NCI-H446 (cell line): ENCODE measurements around the gene S1PR2.
"Not testable (repeated sequence)": the region's sequence is repeated elsewhere in the genome, so short reads cannot be mapped to it uniquely, and the experiment has no call there.

Source experiments
- DNase-seq, 2 experiments: peaks; one replicate each; lab custom pipeline; 2025; lab: John Stamatoyannopoulos, UW

Gene S1PR2

DNA sequence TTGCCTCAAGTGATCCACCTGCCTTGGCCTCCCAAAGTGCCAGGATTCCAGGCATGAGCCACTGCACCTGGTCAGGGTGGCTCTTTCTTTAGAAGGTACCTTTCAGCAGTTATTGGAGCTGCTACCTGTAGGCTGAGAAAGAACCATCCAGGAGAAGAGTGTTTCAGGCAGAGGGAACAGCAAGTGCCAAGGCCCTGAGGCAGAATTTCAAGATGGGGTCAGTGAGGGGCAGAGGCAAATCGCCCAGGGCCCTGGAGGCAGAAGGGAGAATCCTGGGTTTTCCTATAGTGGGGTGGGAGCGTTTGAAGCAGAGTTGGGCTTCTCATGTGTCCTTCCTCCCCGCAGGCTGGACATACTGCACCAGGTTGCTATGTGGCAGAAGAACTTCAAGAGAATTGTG is 23.1 kb upstream of the S1PR2 start:
- DNase-seq = no peak

DNA sequence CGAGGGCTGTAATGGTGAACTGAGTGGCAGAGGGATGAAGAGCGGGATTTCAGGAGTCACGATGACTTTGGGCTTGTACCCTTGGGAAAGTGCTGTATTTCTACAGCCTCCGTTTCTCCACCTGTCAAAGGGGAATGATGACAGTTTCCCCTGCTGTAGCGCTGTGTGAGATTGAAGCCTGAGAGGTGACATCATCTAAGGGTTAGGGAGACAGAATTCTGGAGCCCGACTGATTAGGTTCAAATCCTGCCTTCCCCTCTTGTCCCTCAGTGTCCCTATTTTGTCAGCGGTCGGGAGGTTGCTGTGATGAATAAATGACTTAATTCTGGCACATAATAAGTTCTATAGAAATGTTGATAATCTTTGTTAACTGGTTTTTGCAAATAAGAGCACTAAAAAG is 21.6 kb upstream of the S1PR2 start:
- DNase-seq = no peak

DNA sequence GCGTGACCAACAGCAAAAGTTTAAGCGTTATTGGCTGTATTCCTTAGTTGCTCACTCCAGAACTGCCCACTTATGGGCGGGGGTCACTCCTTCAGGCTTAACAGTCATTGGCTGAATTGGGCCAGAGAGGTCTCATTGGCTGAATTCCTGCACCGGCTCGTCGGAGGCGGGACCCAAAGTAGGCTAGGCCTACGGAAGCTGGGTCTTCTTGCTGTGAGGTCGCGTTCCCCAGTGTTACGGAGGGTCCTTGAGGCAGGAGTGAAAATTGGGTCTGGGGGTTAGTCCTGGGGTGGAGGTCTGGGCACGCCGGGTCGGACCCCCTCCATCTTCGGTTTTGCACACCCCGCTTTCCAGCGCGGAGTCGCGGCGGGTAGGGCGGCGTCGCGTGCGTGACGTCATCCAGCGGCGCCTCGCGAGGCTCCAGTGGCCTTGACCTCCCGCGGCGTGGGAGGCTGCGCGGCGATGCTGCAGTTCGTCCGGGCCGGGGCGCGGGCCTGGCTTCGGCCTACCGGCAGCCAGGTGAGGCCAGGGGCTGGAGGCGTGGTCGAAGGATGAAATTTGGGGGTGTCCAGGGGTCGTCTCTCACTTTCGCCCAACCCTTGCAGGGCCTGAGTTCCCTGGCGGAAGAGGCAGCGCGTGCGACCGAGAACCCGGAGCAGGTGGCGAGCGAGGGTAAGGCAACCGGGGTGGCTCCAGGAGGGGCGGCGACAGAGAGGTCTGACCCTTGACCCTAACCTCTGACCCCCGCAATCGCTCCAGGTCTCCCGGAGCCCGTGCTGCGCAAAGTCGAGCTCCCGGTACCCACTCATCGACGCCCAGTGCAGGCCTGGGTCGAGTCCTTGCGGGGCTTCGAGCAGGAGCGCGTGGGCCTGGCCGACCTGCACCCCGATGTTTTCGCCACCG is 20.9 kb upstream of the S1PR2 start, which contains the start of gene MRPL4:
MRPL4 (plus strand) TSS at position 423 of the 903 bp plus-strand sequence; CDS start at position 463, 40 bp downstream.
- peak; percentile 96 to 99 for DNase-seq

DNA sequence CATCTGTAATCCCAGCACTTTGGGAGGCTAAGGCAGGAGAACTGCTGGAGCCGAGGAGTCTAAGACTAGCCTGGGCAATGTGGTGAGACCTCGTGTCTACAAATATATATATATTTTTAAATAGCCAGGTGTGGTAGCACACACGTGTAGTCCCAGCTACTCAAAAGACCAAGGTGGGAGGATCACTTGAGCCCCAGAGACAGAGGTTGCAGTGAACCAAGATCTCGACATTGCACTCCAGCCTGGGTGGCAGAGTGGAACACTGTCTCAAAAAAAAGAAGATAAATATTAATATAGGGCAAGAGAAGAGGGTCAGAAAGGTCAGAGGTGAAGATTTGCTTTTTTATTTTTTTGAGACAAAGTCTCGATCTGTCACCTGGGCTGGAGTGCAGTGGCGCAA is 15.4 kb upstream of the S1PR2 start:
- no peak for DNase-seq

GRCh38 chr19:10245189-10245939 is 14.2 kb upstream of the S1PR2 start:
- no peak for DNase-seq

DNA sequence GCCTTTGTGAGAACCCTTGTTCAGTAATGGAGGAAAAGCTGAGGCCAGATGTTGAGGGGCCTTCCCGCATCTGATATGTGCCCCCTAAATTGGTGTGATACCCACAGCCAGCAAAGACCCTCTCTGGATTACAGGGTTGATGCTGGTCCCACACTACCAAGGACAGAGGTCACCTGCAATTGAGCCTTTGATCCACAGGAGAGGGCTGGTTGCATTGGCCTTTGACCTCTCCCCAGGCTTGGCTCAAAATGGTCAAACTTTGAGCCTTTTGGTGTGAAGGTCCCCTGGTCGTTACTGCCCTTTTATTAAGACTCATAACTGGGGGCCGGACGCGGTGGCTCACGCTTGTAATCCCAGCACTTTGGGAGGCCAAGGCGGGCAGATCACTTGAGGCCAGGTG is 12.5 kb upstream of the S1PR2 start:
- DNase-seq = no peak

GRCh38 chr19:10241826-10242449 is 10.8 kb upstream of the S1PR2 start:
- DNase-seq = not testable (repeated sequence)

DNA sequence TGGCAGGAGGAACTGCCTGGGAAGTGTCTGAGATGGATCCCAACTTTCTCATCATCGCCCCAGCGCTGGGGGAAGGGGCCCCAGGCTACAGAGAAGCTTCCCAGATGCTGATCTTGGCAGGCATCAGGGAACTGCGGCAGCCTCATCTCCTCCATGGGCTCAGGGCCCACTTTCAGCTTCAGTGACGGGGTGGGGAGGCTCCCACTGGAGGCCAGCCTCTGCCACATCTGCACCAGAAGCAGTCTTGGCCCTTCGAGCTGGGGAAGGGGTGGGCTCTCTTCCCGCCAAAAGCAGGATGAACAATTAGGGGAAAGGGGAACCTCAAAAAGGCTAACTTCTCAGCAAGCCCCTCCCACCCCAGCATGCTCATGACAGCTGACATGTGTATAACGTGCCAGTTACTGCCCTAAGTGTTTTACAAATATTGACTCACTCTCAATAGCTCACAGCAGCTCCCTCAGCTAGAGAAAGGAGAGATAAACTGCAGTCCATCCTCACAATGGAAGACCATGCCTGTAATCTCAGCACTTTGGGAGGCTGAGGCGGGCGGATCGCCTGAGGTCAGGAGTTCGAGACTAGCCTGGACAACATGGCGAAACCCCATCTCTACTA is 7.1 kb upstream of the S1PR2 start:
- peak; percentile 60 to 93 for DNase-seq

- no peak for DNase-seq
These were observed 6.6 kb upstream of the S1PR2 start for GRCh38 chr19:10237702-10238101.

DNA sequence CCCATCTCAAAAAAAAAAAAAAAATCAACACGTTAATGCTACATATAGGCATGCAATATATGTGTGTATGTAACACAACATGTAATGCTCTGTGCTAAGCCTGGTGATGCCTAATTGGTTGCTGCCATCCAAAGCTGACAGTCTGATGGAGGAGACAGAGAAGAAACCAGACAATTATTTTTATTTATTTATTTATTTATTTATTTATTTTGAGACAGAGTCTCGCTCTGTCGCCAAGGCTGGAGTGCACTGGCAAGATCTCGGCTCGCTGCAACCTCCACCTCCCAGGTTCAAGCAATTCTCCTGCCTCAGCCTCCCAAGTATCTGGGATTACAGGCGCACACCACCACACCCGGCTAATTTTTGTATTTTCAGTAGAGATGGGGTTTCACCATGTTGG is 4.3 kb upstream of the S1PR2 start:
- DNase-seq = not testable (repeated sequence)

- no peak for DNase-seq
These were observed 3.9 kb upstream of the S1PR2 start for GRCh38 chr19:10235003-10235402.

DNA sequence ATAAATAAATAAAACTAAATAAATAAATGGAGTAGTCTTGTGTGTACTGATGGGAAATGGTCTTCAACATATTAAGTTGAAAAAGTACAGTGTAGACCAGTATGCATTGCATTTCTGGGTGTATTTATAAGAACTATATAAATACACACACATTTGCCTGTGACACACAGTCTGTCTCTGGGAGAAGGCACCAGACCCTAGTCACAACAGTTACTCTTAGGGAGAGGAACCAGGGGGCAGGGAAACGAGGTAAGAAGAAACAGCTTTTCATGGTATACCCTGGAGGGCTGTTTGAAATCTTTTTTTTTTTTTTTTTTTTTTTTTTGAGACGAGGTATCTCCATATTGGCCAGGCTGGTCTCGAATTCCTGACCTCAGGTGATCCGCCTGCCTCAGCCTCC is 2.8 kb upstream of the S1PR2 start:
- DNase-seq = no peak

DNA sequence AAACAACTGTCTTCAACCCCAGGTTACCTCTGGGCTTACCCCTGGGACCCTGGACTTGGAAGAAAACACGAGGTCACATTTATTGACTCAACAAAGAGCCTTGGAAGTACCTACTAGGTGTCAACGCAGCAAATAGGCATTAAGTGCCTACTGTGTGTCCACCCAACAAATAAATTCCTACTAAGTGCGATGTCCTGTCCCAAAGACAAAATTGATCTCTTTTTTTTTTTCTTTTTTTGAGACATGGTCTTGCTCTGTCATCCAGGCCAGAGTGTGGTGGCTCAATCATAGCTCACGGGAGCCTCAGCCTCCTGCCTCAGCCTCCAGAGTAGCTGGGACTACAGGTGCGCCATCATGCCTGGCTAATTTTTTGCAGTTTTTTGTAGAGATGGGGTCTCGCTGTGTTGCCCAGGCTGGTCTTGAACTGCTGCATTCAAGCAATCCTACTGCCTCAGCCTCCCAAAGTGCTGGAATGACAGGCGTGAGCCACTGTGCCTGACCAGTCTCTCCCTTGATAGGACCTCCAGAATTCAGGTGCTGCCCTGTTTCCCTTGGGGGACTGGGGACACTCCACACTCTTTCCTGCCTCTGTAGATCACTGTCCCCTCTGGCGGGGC is 589 bp upstream of the S1PR2 start:
- DNase-seq = no peak

DNA sequence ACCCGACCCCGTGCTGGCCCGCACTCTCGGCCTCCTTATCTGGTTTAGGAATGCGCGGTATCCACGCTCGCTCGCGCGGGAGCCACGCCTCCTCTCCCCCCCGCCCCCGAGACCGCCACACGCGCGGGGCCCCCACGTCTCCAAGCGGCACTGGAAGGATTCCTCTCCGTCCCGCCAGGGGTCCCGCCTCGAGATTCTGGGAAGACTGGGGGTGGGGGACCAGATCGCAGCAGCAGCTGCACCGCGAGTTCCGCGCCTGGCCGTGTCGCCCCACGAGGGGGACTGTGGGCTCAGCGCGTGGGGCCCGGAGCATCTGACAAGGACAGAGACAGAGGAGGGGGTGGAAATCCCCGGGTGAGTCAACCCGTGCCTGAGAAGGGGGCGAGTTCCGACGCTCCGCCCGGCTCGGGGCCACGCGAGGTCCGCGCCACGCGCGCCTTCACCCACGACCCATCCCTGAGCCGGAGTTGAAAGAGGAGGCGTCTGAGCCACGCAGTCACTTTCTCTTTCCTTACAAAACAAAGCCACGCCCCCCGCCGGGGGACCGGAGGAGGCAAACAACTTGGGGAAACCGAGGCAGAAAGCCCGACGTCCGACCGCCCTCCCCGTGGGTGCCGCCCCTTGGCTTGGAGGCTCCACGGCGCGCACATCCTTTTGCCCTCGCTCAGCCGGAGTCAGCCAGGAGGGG is 814 bp downstream of the S1PR2 start:
- DNase-seq = no peak

- DNase-seq = peak; percentile 20 to 52
These were observed 2.2 kb downstream of the S1PR2 start for GRCh38 chr19:10228920-10229319.

DNA sequence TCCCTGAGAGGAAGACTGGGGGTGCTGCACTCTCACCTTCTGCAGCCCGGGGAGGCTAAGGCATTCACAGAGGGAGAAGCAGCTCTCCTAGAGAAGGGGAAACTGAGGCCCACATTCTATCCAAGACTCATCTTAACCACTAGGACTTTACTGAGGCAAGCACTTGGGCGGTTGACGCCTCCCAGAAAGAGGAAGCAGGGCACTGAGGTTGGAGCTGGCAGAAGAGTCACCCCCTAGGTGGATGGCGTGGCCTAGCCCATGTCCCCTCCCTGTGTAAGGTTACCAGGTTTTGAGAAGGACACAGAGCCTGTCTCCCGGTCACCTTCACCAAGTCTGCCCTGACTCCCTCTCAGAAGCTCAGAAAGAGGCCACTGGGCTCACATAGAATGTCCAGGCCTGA is 2.7 kb downstream of the S1PR2 start:
- no peak for DNase-seq

DNA sequence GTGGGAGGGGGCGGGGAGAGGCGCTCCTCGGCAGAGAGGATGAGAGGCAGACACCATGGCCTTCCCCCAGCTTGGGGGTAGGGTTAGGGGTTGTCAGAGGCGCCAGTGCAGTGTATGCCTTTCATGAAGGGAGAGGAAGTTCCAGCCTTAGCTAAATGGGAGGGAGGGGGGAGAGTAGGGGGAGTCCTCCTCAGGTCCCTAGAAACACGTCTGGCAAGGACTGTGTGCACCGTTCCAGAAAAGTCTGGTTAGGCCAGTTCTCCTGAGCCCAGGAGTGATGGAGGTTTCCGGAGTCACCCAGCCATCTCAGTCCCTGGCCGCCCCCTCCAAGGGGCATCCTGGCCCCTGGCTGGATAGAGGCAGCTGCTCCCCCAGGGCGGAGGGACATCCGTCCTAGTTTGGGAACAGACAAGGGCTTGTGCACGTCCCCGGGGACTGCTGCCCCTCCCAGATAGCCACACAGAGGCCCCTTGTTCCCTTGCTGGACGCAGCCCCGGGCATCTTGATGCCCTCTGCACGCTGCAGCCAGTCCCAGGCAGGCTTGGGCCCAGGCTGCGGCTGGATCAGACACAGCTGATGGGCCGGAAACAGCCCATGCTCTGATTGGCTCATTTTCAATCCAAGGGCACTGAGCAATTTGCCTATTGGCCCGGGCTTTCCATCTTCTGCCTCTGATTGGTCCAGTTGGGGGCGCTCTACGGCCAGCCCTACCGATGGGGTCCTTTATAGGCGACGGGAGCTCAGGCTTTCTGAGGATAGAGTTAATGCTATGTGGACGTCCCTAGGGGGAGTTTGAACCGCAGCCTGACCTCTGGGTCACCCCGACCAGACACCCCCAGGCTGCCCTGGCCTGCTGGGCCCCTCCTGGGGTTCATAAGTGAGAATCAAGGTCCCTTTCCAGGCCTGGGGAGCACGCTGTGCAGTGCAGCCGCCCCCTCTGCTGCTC is 3.8 kb downstream of the S1PR2 start:
- no peak for DNase-seq

DNA sequence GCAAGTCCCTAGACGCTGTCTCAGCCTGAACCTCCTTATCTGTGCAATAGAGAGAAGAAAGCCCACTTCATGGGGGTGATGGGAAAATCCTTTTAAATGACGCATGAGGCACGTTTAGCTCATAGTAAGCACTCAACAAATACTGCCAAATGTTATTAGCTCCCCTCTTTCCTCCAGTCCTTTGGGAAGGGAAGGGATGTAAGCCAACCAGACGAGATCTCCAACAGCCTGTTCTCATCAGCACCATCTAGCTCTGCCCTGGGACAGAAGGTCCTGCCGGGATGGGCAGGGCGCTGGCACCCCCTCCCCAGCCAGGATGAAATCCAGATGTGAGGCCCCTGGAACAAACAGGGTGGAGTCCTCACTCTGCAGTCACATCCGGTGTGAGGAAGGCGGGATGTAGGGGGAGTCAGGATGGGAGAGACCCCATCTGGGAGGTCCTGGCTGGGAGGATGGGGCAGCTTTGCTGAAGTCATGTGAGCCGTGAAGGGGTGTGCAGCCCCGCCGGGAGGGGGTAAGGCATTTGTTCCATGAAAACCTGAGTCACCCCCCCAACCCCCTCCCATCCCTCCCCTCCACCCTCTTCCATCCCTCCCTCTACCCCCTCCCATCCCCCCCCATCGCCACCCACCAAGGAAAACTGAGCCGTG is 4.6 kb downstream of the S1PR2 start:
- DNase-seq = no peak

- DNase-seq = no peak
These were observed 5.1 kb downstream of the S1PR2 start for GRCh38 chr19:10226021-10226375.

DNA sequence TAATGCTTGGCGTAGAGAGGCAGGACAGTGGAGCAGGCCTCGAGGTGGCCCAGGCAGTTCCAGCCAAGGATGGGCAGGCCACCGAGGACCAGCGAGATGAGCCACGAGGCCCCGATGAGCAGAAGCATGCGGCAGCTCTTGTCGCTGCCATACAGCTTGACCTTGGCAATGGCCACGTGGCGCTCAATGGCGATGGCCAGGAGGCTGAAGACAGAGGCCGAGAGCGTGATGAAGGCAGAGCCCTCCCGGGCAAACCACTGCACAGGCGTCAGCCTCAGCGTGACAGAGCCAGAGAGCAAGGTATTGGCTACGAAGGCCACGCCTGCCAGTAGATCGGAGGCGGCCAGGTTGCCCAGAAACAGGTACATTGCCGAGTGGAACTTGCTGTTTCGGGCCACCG is 6.8 kb downstream of the S1PR2 start:
- DNase-seq = no peak
